Testis (tissue), 3 donors: ENCODE data around the gene TRIP12. TPM values are rescaled to one million over a fixed set of nuclear protein-coding genes. Genes with fewer than 3 reads are reported as not detected.

Source experiments
- DNase-seq: peaks from one replicate; pipeline ENCODE4 v3.0.0-alpha.2; 2019
- H3K27ac ChIP-seq, 2 donors: fragments of 200-600 bp; sonication (generic); one replicate each; pipeline ENCODE4 v1.5.1; 2019
- H3K27me3 ChIP-seq: fragments of 200-600 bp; sonication (generic); one replicate; pipeline ENCODE4 v1.5.1; 2019
- H3K36me3 ChIP-seq: fragments of 200-600 bp; sonication (generic); one replicate; pipeline ENCODE4 v1.5.1; 2017; ENCODE audit warnings: low read depth; ENCODE audit errors: missing control alignments
- H3K4me1 ChIP-seq: fragments of 200-600 bp; sonication (generic); one replicate; pipeline ENCODE4 v1.5.1; 2019
- H3K4me3 ChIP-seq, 2 donors: fragments of 200-600 bp; sonication (generic); one replicate each; pipeline ENCODE4 v1.5.1; 2017 to 2019
- H3K9me3 ChIP-seq: fragments of 200-600 bp; sonication (generic); one replicate; pipeline ENCODE4 v1.5.1; 2017
- CTCF ChIP-seq, 3 experiments: fragments of 450-650 bp in 2 of 3; fragments of 200-600 bp in 1 of 3; sonication (generic) in 1 of 3; IDR thresholded peaks; one replicate each; pipeline ENCODE4 v1.5.1; 2016 to 2019; ENCODE audit warnings: antibody characterized with exemption in 3 of 3, mild to moderate bottlenecking in 2 of 3, moderate library complexity in 1 of 3
- POLR2A ChIP-seq: fragments of 450-650 bp; IDR thresholded peaks from one replicate; pipeline ENCODE4 v1.6.1; 2017; ENCODE audit warnings: antibody characterized with exemption, mild to moderate bottlenecking, moderate library complexity
- WGBS, 2 donors: methylation state at CpG; one replicate each; pipeline ENCODE4 v1.1.5; 2018; 5-methylcytosine and 5-hydroxymethylcytosine counted together
- intact Hi-C: fragments of 100-400 bp; cut with DNase I; formaldehyde crosslinking; loops from one replicate; pipeline ENCODE4 v1.15.1; 2023; ENCODE audit warnings: low total_unique reads
- polyA plus RNA-seq: library from polyadenylated mRNA; stranded (reverse); fragments of 350-450 nt; fragmentation: Illumina TruSeq; extraction: RNeasy Lipid Tissue Mini Kit (QIAGEN cat#74804); gene quantifications from one replicate; pipeline ENCODE4 v1.2.3, GENCODE V29; 2014; ENCODE audit warnings: low read depth, low replicate concordance; ENCODE audit not compliant: insufficient read depth
- total RNA-seq, 2 donors: library from RNA; depleted of rRNA; stranded (reverse); fragments of >200 nt; gene quantifications; one replicate each; pipeline ENCODE4 v1.2.3, GENCODE V29; 2016

TRIP12 gene
- total and polyA plus RNA-seq, 3 donors from 2014 or later = 342 to 443 (median 373) TPM

- Histone ChIP-seq H3K36me3 (no peaks in the 10 kb centered on the region), H3K27ac (no peak overlapping the region), H3K4me3 (no peak overlapping the region), H3K9me3 (no peaks in the 10 kb centered on the region), H3K4me1 (no peaks in the 10 kb centered on the region), H3K27me3 (no peaks in the 10 kb centered on the region)
- TF ChIP-seq POLR2A (no peak), CTCF (IDR thresholded peaks at IDR 0.05) (no peak)
- WGBS, 2 donors = 79 to 80% methylated on average over 3 of the region's 3 CpGs
- intact Hi-C loops = no loop called here
- no peak for DNase-seq
Observed at GRCh38 chr2:229821316-229821715, 100.5 kb downstream of the TRIP12 start.

GRCh38 chr2:229818230-229818629, 103.6 kb downstream of the TRIP12 start:
- Histone ChIP-seq H3K36me3 (no peaks in the 10 kb centered on the region), H3K4me1 (no peaks in the 10 kb centered on the region), H3K27me3 (no peaks in the 10 kb centered on the region), H3K9me3 (no peaks in the 10 kb centered on the region), H3K27ac (no peak overlapping the region), H3K4me3 (no peak overlapping the region)
- WGBS, 2 donors = 82 to 92% methylated on average over 3 of the region's 3 CpGs
- TF ChIP-seq POLR2A (no peak), CTCF (IDR thresholded peaks at IDR 0.05) (no peak)
- intact Hi-C loops = no loop called here
- no peak for DNase-seq

DNA sequence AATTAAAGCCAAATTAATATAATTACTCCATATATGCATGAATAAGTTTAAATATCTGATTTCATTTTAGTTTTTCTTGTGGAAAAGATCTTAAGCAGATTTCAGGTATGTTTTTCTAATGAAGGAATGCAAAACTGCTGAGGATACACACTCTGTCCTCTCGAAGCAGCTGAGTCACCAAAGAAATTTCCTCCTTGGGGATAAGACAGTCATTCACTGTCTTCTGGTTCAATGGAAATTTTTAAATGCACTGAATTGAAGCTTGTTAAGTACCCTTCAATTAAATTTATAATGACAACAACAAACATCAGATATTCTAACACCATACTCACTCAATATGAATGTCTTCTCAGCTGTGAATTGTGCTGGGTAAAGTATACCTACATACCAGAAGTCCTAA, 106.0 kb downstream of the TRIP12 start:
- Histone ChIP-seq H3K36me3 (no peaks in the 10 kb centered on the region), H3K27ac (no peak overlapping the region), H3K4me3 (no peak overlapping the region), H3K4me1 (no peaks in the 10 kb centered on the region), H3K27me3 (no peaks in the 10 kb centered on the region), H3K9me3 (no peaks in the 10 kb centered on the region)
- no peak for DNase-seq
- intact Hi-C loops = no loop called here
- TF ChIP-seq POLR2A (no peak), CTCF (IDR thresholded peaks at IDR 0.05) (no peak)
- WGBS, 2 donors = 57 to 66% methylated on average over 1 of the region's 1 CpG

DNA sequence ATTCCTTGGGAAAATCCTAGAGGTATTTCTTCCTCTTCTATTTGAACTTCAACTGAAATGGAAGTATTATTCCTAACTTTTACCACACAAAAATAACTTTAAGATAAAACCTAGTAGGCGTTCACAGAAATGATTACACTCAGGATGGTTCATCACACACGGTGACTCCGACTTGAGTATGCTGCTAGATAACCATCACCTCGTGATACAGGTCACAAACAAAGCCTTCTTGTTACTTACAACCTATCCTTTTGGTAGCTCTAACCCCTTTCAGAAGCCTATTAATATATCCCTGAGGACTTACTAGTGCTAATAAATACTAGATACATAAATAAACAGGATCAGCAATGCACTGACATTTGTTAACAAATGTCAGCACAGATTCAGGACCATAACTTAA, 106.5 kb downstream of the TRIP12 start:
- no peaks in the 10 kb centered on the region for H3K9me3 ChIP-seq
- no peaks in the 10 kb centered on the region for H3K36me3 ChIP-seq

More for the DNA sequence above, 106.5 kb downstream of the TRIP12 start:
- TF ChIP-seq CTCF (IDR thresholded peaks at IDR 0.05) = no peak
- no peak for TF ChIP-seq POLR2A
- no peak overlapping the region for H3K4me3 ChIP-seq
- intact Hi-C loops = no loop called here
- DNase-seq = no peak
- no peaks in the 10 kb centered on the region for H3K4me1 ChIP-seq
- no peak overlapping the region for H3K27ac ChIP-seq
- no peaks in the 10 kb centered on the region for H3K27me3 ChIP-seq
- WGBS, 2 donors = 65 to 80% methylated on average over 4 of the region's 4 CpGs
